Activated CD8-positive, alpha-beta T cell treated with anti-CD3 and anti-CD28 coated beads, Interleukin-2, amount 10 ng/mL, durations not matched to agents 7 days and 5 days (primary cell): ENCODE results near the gene ZBTB9. TPM values are rescaled to one million over a fixed set of nuclear protein-coding genes. Genes with fewer than 3 reads are reported as not detected.

Experiments
- ATAC-seq: fragments of 150-1000 bp; cut with Tn5 transposase; one replicate; pipeline ENCODE4 v1.10.0; 2021; ENCODE audit warnings: moderate library complexity
- CTCF ChIA-PET: fragments of 350-600 bp; sonication (Branson Sonifier 250); formaldehyde crosslinking; loops from one replicate; lab custom pipeline; 2021; ENCODE audit warnings: antibody characterized with exemption; lab: Charles Lee
- POLR2A ChIA-PET: fragments of 350-600 bp; sonication (Branson Sonifier 250); formaldehyde crosslinking; loops from one replicate; lab custom pipeline; 2021; ENCODE audit warnings: antibody characterized with exemption; lab: Charles Lee
- DNase-seq: peaks from one replicate; pipeline ENCODE4 v3.0.0-alpha.2; 2020
- H3K27ac Mint-ChIP-seq: one replicate; pipeline ENCODE4 v1.8.0; 2021; ENCODE audit warnings: mild to moderate bottlenecking, mixed read lengths
- H3K27me3 Mint-ChIP-seq: one replicate; pipeline ENCODE4 v1.8.0; 2021; ENCODE audit warnings: low read depth, mixed read lengths
- H3K36me3 Mint-ChIP-seq: one replicate; pipeline ENCODE4 v1.8.0; 2021; ENCODE audit warnings: low read depth, mixed read lengths
- H3K4me1 Mint-ChIP-seq: one replicate; pipeline ENCODE4 v1.8.0; 2021; ENCODE audit warnings: low read depth, mixed read lengths
- H3K4me3 Mint-ChIP-seq: one replicate; pipeline ENCODE4 v1.8.0; 2021; ENCODE audit warnings: mild to moderate bottlenecking, mixed read lengths
- H3K9me3 Mint-ChIP-seq: one replicate; pipeline ENCODE4 v1.8.0; 2022; ENCODE audit warnings: mixed read lengths; ENCODE audit not compliant: insufficient read depth
- total RNA-seq, 2 experiments: library from RNA; stranded (reverse); gene quantifications; one replicate each; pipeline ENCODE4 v1.2.3, GENCODE V29; 2021

ZBTB9 gene
- total RNA-seq, 2 experiments from 2014 or later: 7.3 to 9.0 TPM

- DNase-seq (no peak), ATAC-seq (no peak)
- Mint-ChIP-seq H3K4me3 (peak overlapping the region; percentile 40), H3K9me3 (no peaks in the 10 kb centered on the region), H3K27me3 (peaks cover 7% of the 10 kb centered on the region), H3K27ac (no peak overlapping the region), H3K36me3 (peaks cover 12% of the 10 kb centered on the region), H3K4me1 (peaks cover 58% of the 10 kb centered on the region)
- ChIA-PET CTCF (interaction anchor here (2.8 kb wide), 1 partner anchor 9 kb away, joined by 21 read pairs; no protein-coding TSS in a partner anchor), POLR2A (interaction anchor here (3.1 kb wide), 1 partner anchor 10 kb away, joined by 23 read pairs; no protein-coding TSS in a partner anchor)
Observed at GRCh38 chr6:33420491-33421343, 33.7 kb upstream of the ZBTB9 start.

GRCh38 chr6:33421344-33421643 is 33.1 kb upstream of the ZBTB9 start:
- ATAC-seq (no peak), DNase-seq (no peak)
- Mint-ChIP-seq H3K4me3 (no peak overlapping the region), H3K4me1 (peaks cover 55% of the 10 kb centered on the region), H3K27ac (no peak overlapping the region), H3K27me3 (peaks cover 7% of the 10 kb centered on the region), H3K9me3 (no peaks in the 10 kb centered on the region), H3K36me3 (peaks cover 8% of the 10 kb centered on the region)
- ChIA-PET POLR2A (no interaction called here), CTCF (no interaction called here)

GRCh38 chr6:33423777-33424176 is 30.6 kb upstream of the ZBTB9 start:
- Mint-ChIP-seq H3K4me3 (peak overlapping the region; percentile 88), H3K9me3 (no peaks in the 10 kb centered on the region), H3K4me1 (peaks cover 60% of the 10 kb centered on the region), H3K36me3 (peaks cover 3% of the 10 kb centered on the region), H3K27me3 (peaks cover 7% of the 10 kb centered on the region), H3K27ac (no peak overlapping the region)
- ChIA-PET CTCF (no interaction called here), POLR2A (interaction anchor here (3.0 kb wide), 1 partner anchor 9 kb away, joined by 12 read pairs; no protein-coding TSS in a partner anchor)
- DNase-seq: no peak
- ATAC-seq: no peak

GRCh38 chr6:33424855-33425667 is 29.3 kb upstream of the ZBTB9 start:
- peaks cover 61% of the 10 kb centered on the region for H3K4me1 Mint-ChIP-seq
- H3K27me3 Mint-ChIP-seq: peaks cover 7% of the 10 kb centered on the region

GRCh38 chr6:33425668-33426577 is 28.5 kb upstream of the ZBTB9 start:
- ChIA-PET POLR2A (interaction anchor here (0.6 to 3.0 kb wide), 11 partner anchors 8 to 149 kb away, joined by 3 to 12 read pairs (median 3); partner anchors contain the start of genes B3GALT4, CUTA and ZBTB9), CTCF (interaction anchor here (0.5 to 2.4 kb wide), 16 partner anchors 8 to 195 kb away, joined by 3 to 11 read pairs (median 5); partner anchors contain the start of genes B3GALT4, BAK1, CUTA and ITPR3)
- Mint-ChIP-seq H3K27me3 (peaks cover 7% of the 10 kb centered on the region), H3K4me1 (peaks cover 68% of the 10 kb centered on the region), H3K27ac (peak overlapping the region; percentile 89), H3K9me3 (no peaks in the 10 kb centered on the region), H3K36me3 (peaks cover 3% of the 10 kb centered on the region), H3K4me3 (peak overlapping the region; percentile 88)
- DNase-seq: peak; percentile 88
- ATAC-seq: peak; percentile 66

More at GRCh38 chr6:33424855-33425667, 29.3 kb upstream of the ZBTB9 start:
- POLR2A ChIA-PET: interaction anchor here (0.6 to 3.0 kb wide), 8 partner anchors 10 to 149 kb away, joined by 3 to 12 read pairs (median 4); partner anchors contain the start of genes B3GALT4 and ZBTB9
- ATAC-seq (no peak), DNase-seq (no peak)
- CTCF ChIA-PET: interaction anchor here (1.0 to 2.4 kb wide), 13 partner anchors 7 to 196 kb away, joined by 3 to 11 read pairs (median 5); partner anchors contain the start of genes B3GALT4, BAK1, CUTA and ITPR3
- Mint-ChIP-seq H3K9me3 (no peaks in the 10 kb centered on the region), H3K36me3 (peaks cover 3% of the 10 kb centered on the region), H3K4me3 (peak overlapping the region; percentile 88), H3K27ac (peak overlapping the region; percentile 89)

GRCh38 chr6:33426590-33427511 is 27.5 kb upstream of the ZBTB9 start:
- Mint-ChIP-seq H3K4me3 (peak overlapping the region; percentile 88), H3K4me1 (peaks cover 65% of the 10 kb centered on the region), H3K9me3 (no peaks in the 10 kb centered on the region), H3K36me3 (peaks cover 3% of the 10 kb centered on the region), H3K27ac (peak overlapping the region; percentile 89), H3K27me3 (peaks cover 3% of the 10 kb centered on the region)
- POLR2A ChIA-PET: interaction anchor here (0.8 to 3.0 kb wide), 7 partner anchors 9 to 150 kb away, joined by 3 to 12 read pairs (median 6); partner anchors contain the start of genes B3GALT4, CUTA and ZBTB9
- DNase-seq: peak; percentile 35
- ATAC-seq: peak; percentile 5
- CTCF ChIA-PET: interaction anchor here (0.5 to 2.4 kb wide), 13 partner anchors 9 to 1873 kb away, joined by 3 to 11 read pairs (median 5); partner anchors contain the start of genes B3GALT4, BAK1, CUTA and PFDN6

GRCh38 chr6:33427585-33428223 is 26.7 kb upstream of the ZBTB9 start:
- Mint-ChIP-seq H3K27ac (peak overlapping the region; percentile 89), H3K4me3 (peak overlapping the region; percentile 88), H3K4me1 (peaks cover 74% of the 10 kb centered on the region), H3K27me3 (no peaks in the 10 kb centered on the region), H3K36me3 (peaks cover 8% of the 10 kb centered on the region), H3K9me3 (no peaks in the 10 kb centered on the region)
- DNase-seq (peak; percentile 65), ATAC-seq (peak; percentile 4)
- CTCF ChIA-PET: interaction anchor here (1.8 to 4.1 kb wide), 2 partner anchors 9 to 10 kb away, joined by 4 to 21 read pairs; partner anchors contain the start of genes CUTA and SYNGAP1
- POLR2A ChIA-PET: no interaction called here

- DNase-seq (peak; percentile 55), ATAC-seq (peak; percentile 20)
- Mint-ChIP-seq H3K36me3 (peaks cover 12% of the 10 kb centered on the region), H3K27ac (peak overlapping the region; percentile 86), H3K4me3 (peak overlapping the region; percentile 84), H3K4me1 (peaks cover 78% of the 10 kb centered on the region), H3K9me3 (no peaks in the 10 kb centered on the region), H3K27me3 (no peaks in the 10 kb centered on the region)
- POLR2A ChIA-PET: interaction anchor here (0.7 to 1.3 kb wide), 3 partner anchors 10 to 152 kb away, joined by 3 read pairs; partner anchors contain the start of genes BAK1 and CUTA
- CTCF ChIA-PET: interaction anchor here (0.9 to 4.1 kb wide), 8 partner anchors 9 to 152 kb away, joined by 3 to 21 read pairs (median 3); partner anchors contain the start of genes BAK1, CUTA, PFDN6 and SYNGAP1
Observed at GRCh38 chr6:33428224-33428965, 26.0 kb upstream of the ZBTB9 start.
